Measurements from ENCODE around the gene SMC2. TPM values are rescaled to one million over a fixed set of nuclear protein-coding genes. Genes with fewer than 3 reads are reported as not detected.

The SMC2 gene
- total RNA-seq, 1 experiment from 2014 or later: 36.4 TPM

DNA sequence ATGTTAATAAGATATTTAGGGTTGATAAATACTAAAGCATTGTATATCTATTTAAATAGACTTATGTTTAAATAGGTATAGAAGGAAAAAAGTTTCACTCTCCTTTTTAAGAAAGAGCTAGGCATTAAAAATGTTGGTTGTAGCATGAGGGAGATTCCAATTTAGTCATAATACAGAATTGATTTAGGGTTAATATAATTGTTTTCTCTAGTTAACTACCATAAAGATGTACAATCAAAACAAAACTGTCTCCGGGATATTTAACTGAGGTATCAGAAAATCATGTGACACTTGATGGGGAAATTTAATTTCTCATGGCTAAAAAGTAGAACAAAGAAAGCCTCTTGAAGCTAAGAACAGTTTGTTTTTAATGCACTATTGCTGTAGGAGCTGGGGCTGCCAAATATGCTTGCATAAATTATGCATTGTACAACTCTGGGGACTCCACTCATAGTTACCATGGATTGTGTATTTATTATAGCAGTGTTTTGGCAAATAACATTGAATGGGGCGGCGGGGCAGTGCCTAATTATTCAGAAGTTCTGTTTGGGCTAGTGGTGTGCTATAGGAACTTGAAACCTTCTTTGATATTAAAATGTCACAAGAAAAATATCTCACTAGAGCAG lies 44.2 kb downstream of the SMC2 start:
- POLR2A ChIA-PET: no interaction called here
- Histone ChIP-seq H3K4me1 (no peaks in the 10 kb centered on the region), H3K36me3 (ENCODE audit: control insufficient read depth, insufficient read depth, low read length) (no peaks in the 10 kb centered on the region; the same call in 1 of the 2 replicates), H3K27me3 (replicated peaks; ENCODE audit: control insufficient read depth, insufficient read depth, low read length) (no peaks in the 10 kb centered on the region), H3K4me3 (ENCODE audit: low read depth, low read length) (no peak overlapping the region), H3K9me3 (no peaks in the 10 kb centered on the region; the same call in 1 of the 2 replicates)
- Mint-ChIP-seq H3K36me3 (ENCODE audit: insufficient read depth, unreplicated experiment) (peaks cover 33% of the 10 kb centered on the region), H3K27ac (ENCODE audit: unreplicated experiment) (no peak overlapping the region), H3K4me1 (ENCODE audit: low read depth, unreplicated experiment) (no peaks in the 10 kb centered on the region), H3K27me3 (ENCODE audit: insufficient read depth, unreplicated experiment) (no peaks in the 10 kb centered on the region), H3K4me3 (ENCODE audit: unreplicated experiment) (no peak overlapping the region), H3K9me3 (ENCODE audit: unreplicated experiment) (peaks cover 10% of the 10 kb centered on the region)
- no TSS peak for BruUV-seq (replicated peaks)
- intact Hi-C loops (cut with micrococcal nuclease; ENCODE audit: unreplicated experiment): no loop called here
- TF ChIP-seq, protein P1, sequence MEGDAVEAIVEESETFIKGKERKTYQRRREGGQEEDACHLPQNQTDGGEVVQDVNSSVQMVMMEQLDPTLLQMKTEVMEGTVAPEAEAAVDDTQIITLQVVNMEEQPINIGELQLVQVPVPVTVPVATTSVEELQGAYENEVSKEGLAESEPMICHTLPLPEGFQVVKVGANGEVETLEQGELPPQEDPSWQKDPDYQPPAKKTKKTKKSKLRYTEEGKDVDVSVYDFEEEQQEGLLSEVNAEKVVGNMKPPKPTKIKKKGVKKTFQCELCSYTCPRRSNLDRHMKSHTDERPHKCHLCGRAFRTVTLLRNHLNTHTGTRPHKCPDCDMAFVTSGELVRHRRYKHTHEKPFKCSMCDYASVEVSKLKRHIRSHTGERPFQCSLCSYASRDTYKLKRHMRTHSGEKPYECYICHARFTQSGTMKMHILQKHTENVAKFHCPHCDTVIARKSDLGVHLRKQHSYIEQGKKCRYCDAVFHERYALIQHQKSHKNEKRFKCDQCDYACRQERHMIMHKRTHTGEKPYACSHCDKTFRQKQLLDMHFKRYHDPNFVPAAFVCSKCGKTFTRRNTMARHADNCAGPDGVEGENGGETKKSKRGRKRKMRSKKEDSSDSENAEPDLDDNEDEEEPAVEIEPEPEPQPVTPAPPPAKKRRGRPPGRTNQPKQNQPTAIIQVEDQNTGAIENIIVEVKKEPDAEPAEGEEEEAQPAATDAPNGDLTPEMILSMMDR (IDR thresholded peaks at IDR 0.05; ENCODE audit: insufficient read depth in 1 of 2, low read depth in 1 of 2, low read length in 1 of 2, severe bottlenecking in 1 of 2, unreplicated experiment in 1 of 2): no peak
- CTCF ChIA-PET: no interaction called here
- no peak for DNase-seq

DNA sequence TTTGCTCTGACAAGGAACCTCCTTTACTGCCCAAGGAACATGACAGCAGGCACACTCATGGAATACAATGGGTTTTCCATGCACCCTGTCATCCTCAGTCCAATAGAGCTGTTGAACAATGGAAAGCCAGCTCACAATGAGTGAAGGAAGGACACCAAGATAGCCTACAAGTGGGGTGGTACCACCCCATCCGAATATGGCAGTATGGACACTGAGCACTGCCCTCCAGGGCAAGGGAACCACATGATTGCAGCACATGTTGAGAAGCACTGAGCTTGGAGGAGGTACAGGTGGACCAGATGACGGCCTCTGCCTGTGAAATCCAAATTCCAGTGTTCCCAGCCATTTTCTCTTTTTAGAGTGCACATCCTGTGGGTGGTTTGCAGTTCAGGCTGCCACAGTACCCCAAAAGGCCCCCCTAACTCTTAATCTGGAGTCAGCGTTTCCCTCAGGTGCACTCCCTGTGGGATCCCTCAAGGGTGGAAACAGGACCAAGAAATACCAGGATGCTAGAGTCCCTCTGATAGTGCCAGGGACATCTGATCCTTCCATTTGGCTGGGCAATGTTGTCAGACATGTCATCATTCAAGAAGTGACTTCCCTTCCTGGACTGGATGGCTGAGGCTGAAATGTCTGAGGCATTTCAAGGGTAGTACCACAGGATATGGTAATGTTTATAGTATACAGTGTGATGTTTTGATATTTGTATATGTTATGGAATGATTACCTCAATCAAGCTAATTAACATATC lies 48.9 kb downstream of the SMC2 start:
- no peaks in the 10 kb centered on the region for H3K9me3 ChIP-seq
- intact Hi-C loops (cut with micrococcal nuclease; ENCODE audit: unreplicated experiment): no loop called here
- Mint-ChIP-seq H3K4me3 (ENCODE audit: unreplicated experiment) (no peak overlapping the region), H3K4me1 (ENCODE audit: low read depth, unreplicated experiment) (no peaks in the 10 kb centered on the region), H3K27me3 (ENCODE audit: insufficient read depth, unreplicated experiment) (no peaks in the 10 kb centered on the region), H3K36me3 (ENCODE audit: insufficient read depth, unreplicated experiment) (peaks cover 27% of the 10 kb centered on the region), H3K9me3 (ENCODE audit: unreplicated experiment) (no peaks in the 10 kb centered on the region), H3K27ac (ENCODE audit: unreplicated experiment) (no peak overlapping the region)
- POLR2A ChIA-PET: no interaction called here
- H3K27me3 ChIP-seq (replicated peaks; ENCODE audit: control insufficient read depth, insufficient read depth, low read length): no peaks in the 10 kb centered on the region
- no peaks in the 10 kb centered on the region for H3K36me3 ChIP-seq (ENCODE audit: control insufficient read depth, insufficient read depth, low read length)
- no peak for DNase-seq
- no peak overlapping the region for H3K4me3 ChIP-seq (ENCODE audit: low read depth, low read length)
- no peaks in the 10 kb centered on the region for H3K4me1 ChIP-seq
- BruUV-seq (replicated peaks): no TSS peak
- TF ChIP-seq, protein P1 (IDR thresholded peaks at IDR 0.05; ENCODE audit: insufficient read depth in 1 of 2, low read depth in 1 of 2, low read length in 1 of 2, severe bottlenecking in 1 of 2, unreplicated experiment in 1 of 2): no peak
- CTCF ChIA-PET: no interaction called here

DNA sequence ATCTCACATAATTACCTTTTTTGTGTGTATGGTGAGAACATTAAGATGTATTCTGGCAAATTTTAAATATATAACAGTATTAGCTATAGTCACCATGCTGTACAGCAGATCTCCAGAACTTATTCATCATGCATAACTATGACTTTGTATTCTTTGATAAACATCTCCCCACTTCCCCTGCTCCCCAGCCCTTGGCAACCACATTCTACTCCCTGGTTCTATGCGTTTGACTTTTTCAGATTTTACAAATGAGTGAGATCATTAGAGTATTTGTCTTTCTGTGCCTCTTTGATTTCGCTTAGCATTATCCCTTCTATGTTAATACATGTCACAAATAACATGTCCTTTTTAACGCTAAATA lies 49.4 kb downstream of the SMC2 start:
- POLR2A ChIA-PET: no interaction called here
- Mint-ChIP-seq H3K9me3 (ENCODE audit: unreplicated experiment) (no peaks in the 10 kb centered on the region), H3K36me3 (ENCODE audit: insufficient read depth, unreplicated experiment) (peaks cover 25% of the 10 kb centered on the region), H3K27me3 (ENCODE audit: insufficient read depth, unreplicated experiment) (no peaks in the 10 kb centered on the region), H3K4me1 (ENCODE audit: low read depth, unreplicated experiment) (no peaks in the 10 kb centered on the region), H3K27ac (ENCODE audit: unreplicated experiment) (no peak overlapping the region), H3K4me3 (ENCODE audit: unreplicated experiment) (no peak overlapping the region)
- Histone ChIP-seq H3K36me3 (ENCODE audit: control insufficient read depth, insufficient read depth, low read length) (no peaks in the 10 kb centered on the region), H3K4me1 (no peaks in the 10 kb centered on the region), H3K9me3 (no peaks in the 10 kb centered on the region), H3K27me3 (replicated peaks; ENCODE audit: control insufficient read depth, insufficient read depth, low read length) (no peaks in the 10 kb centered on the region), H3K4me3 (ENCODE audit: low read depth, low read length) (no peak overlapping the region)
- CTCF ChIA-PET: no interaction called here
- intact Hi-C loops (cut with micrococcal nuclease; ENCODE audit: unreplicated experiment): no loop called here
- BruUV-seq (replicated peaks): no TSS peak
- no peak for DNase-seq
- TF ChIP-seq, protein P1 (IDR thresholded peaks at IDR 0.05; ENCODE audit: insufficient read depth in 1 of 2, low read depth in 1 of 2, low read length in 1 of 2, severe bottlenecking in 1 of 2, unreplicated experiment in 1 of 2): no peak

All from Caco-2 (cell line).